Activated T-cell treated with anti-CD3 and anti-CD28 coated beads for 48 hours (primary cell): ENCODE measurements around the gene RHD.
"Not testable (repeated sequence)": the region's sequence is repeated elsewhere in the genome, so short reads cannot be mapped to it uniquely, and the experiment has no call there.

ENCODE experiments used
- DNase-seq: peaks from one replicate; pipeline ENCODE4 v3.0.0-alpha.2; 2020; ENCODE audit warnings: low read depth

Gene RHD

GRCh38 chr1:25272238-25272637 lies at the start of gene RHD:
TSS of gene RHD (plus strand) at chr1:25272509. CDS start at chr1:25272548, 39 bp downstream.
- not testable (repeated sequence) for DNase-seq

- DNase-seq: no peak
Observed at GRCh38 chr1:25222606-25223005, 49.7 kb upstream of the RHD start.

- DNase-seq: no peak
Observed at GRCh38 chr1:25223471-25223870, 48.8 kb upstream of the RHD start.

- DNase-seq: peak; percentile 83
Observed at GRCh38 chr1:25232027-25232865, 40.1 kb upstream of the RHD start, which contains the start of gene SYF2. TSS of gene SYF2 (minus strand) at chr1:25232502. CDS start at chr1:25232467, 35 bp downstream.

- DNase-seq: peak; percentile 60
Observed at GRCh38 chr1:25232866-25233784, 39.2 kb upstream of the RHD start.

GRCh38 chr1:25235411-25235810 lies 36.9 kb upstream of the RHD start:
- DNase-seq: not testable (repeated sequence)

GRCh38 chr1:25236261-25236660 lies 36.0 kb upstream of the RHD start:
- not testable (repeated sequence) for DNase-seq

GRCh38 chr1:25238046-25238445 lies 34.3 kb upstream of the RHD start:
- no peak for DNase-seq

GRCh38 chr1:25239681-25240541 lies 32.4 kb upstream of the RHD start:
- DNase-seq: peak; percentile 92

- no peak for DNase-seq
Observed at GRCh38 chr1:25243907-25244306, 28.4 kb upstream of the RHD start.

GRCh38 chr1:25245393-25245792 lies 26.9 kb upstream of the RHD start:
- no peak for DNase-seq

GRCh38 chr1:25245809-25246599 lies 26.3 kb upstream of the RHD start:
- no peak for DNase-seq

- no peak for DNase-seq
Observed at GRCh38 chr1:25246600-25247023, 25.7 kb upstream of the RHD start.

- peak; percentile 99 for DNase-seq
Observed at GRCh38 chr1:25247024-25247828, 25.1 kb upstream of the RHD start, which contains the start of gene RSRP1. TSS of gene RSRP1 (minus strand) at chr1:25247454. CDS start at chr1:25246963, 491 bp downstream.

GRCh38 chr1:25247829-25248754 lies 24.2 kb upstream of the RHD start:
- DNase-seq: no peak

- no peak for DNase-seq
Observed at GRCh38 chr1:25253911-25254310, 18.4 kb upstream of the RHD start.

- DNase-seq: no peak
Observed at GRCh38 chr1:25255706-25256577, 16.4 kb upstream of the RHD start.

GRCh38 chr1:25256578-25256965 lies 15.7 kb upstream of the RHD start:
- no peak for DNase-seq
